GM23338 (cell line): ENCODE results near the gene TMA7. TPM values are rescaled to one million over a fixed set of nuclear protein-coding genes. Genes with fewer than 3 reads are reported as not detected.

Experiments
- ATAC-seq: fragments of 200-7000 bp; cut with Tn5 transposase; 3 replicates; pipeline ENCODE4 v1.9.1; 2020
- DNase-seq: peaks from one replicate; pipeline ENCODE4 v3.0.0-alpha.2; 2015; ENCODE audit warnings: low spot score
- H2AFZ ChIP-seq: fragments of 200-600 bp; sonication (generic); 2 replicates; pipeline ENCODE4 v1.8.0; 2016; ENCODE audit warnings: antibody characterized with exemption, mild to moderate bottlenecking, moderate library complexity
- H3F3A ChIP-seq: fragments of 200-600 bp; sonication (generic); replicated peaks from 2 replicates; pipeline ENCODE4 v1.8.0; 2017; ENCODE audit warnings: antibody characterized with exemption, mixed run types, low read depth
- H3K27ac ChIP-seq: fragments of 200-600 bp; sonication (generic); 2 replicates; pipeline ENCODE4 v1.6.1; 2016; ENCODE audit warnings: low read depth
- H3K27me3 ChIP-seq: fragments of 200-600 bp; sonication (generic); 2 replicates; pipeline ENCODE4 v1.8.0; 2016; ENCODE audit warnings: mild to moderate bottlenecking, mixed run types, moderate library complexity; ENCODE audit not compliant: insufficient read depth
- H3K36me3 ChIP-seq: fragments of 200-600 bp; sonication (generic); 2 replicates; pipeline ENCODE4 v1.8.0; 2016; ENCODE audit warnings: mild to moderate bottlenecking; ENCODE audit not compliant: insufficient read depth
- H3K4me1 ChIP-seq: fragments of 200-600 bp; sonication (generic); 2 replicates; pipeline ENCODE4 v1.8.0; 2016; ENCODE audit warnings: mild to moderate bottlenecking, moderate library complexity; ENCODE audit not compliant: insufficient read depth
- H3K4me2 ChIP-seq: fragments of 200-600 bp; sonication (generic); 2 replicates; pipeline ENCODE4 v1.7.1; 2017; ENCODE audit warnings: mixed run types
- H3K4me3 ChIP-seq: fragments of 200-600 bp; sonication (generic); 2 replicates; pipeline ENCODE4 v1.6.1; 2016; ENCODE audit warnings: mixed run types
- H3K79me2 ChIP-seq: fragments of 200-600 bp; sonication (generic); replicated peaks from 2 replicates; pipeline ENCODE4 v1.8.0; 2017; ENCODE audit warnings: mild to moderate bottlenecking; ENCODE audit not compliant: insufficient read depth
- H3K9me2 ChIP-seq: fragments of 200-600 bp; sonication (generic); 2 replicates; pipeline ENCODE4 v1.8.0; 2017; ENCODE audit not compliant: insufficient read depth
- H4K20me1 ChIP-seq: fragments of 200-600 bp; sonication (generic); replicated peaks from 2 replicates; pipeline ENCODE4 v1.8.0; 2017; ENCODE audit warnings: mild to moderate bottlenecking; ENCODE audit not compliant: insufficient read depth
- H3K27ac Mint-ChIP-seq: 2 replicates; pipeline ENCODE4 v1.8.0; 2020; ENCODE audit warnings: inconsistent platforms, mild to moderate bottlenecking, moderate library complexity, mixed read lengths
- H3K27me3 Mint-ChIP-seq: 3 replicates; pipeline ENCODE4 v1.8.0; 2022; ENCODE audit warnings: low read depth, mild to moderate bottlenecking, moderate library complexity, mixed read lengths, inconsistent platforms; ENCODE audit not compliant: insufficient read depth, poor library complexity
- H3K36me3 Mint-ChIP-seq: 3 replicates; pipeline ENCODE4 v1.8.0; 2021; ENCODE audit warnings: low read depth, mild to moderate bottlenecking, inconsistent platforms, moderate library complexity, mixed read lengths
- H3K4me1 Mint-ChIP-seq: 3 replicates; pipeline ENCODE4 v1.8.0; 2020; ENCODE audit warnings: mild to moderate bottlenecking, inconsistent platforms, mixed read lengths
- H3K4me3 Mint-ChIP-seq: 3 replicates; pipeline ENCODE4 v1.8.0; 2021; ENCODE audit warnings: moderate library complexity, mild to moderate bottlenecking, inconsistent platforms, mixed read lengths
- H3K9me3 Mint-ChIP-seq: 3 replicates; pipeline ENCODE4 v1.8.0; 2020; ENCODE audit warnings: moderate library complexity, mild to moderate bottlenecking, inconsistent platforms, mixed read lengths
- CREB1 ChIP-seq: fragments of 250-450 bp; sonication (Bioruptor Pico); IDR thresholded peaks from 2 replicates; pipeline ENCODE4 v1.5.0; 2020; ENCODE audit warnings: low read depth, mild to moderate bottlenecking, moderate library complexity
- CTCF ChIP-seq, 2 experiments: fragments of 200-600 bp in 1 of 2; sonication (generic) in 1 of 2; conservative IDR thresholded peaks; 2 replicates each; pipeline versions ENCODE4 v1.5.1 to v1.6.1; 2016 to 2017; ENCODE audit warnings: antibody characterized with exemption in 2 of 2, low read depth in 2 of 2, mild to moderate bottlenecking in 2 of 2, moderate library complexity in 1 of 2
- ETS1 ChIP-seq: IDR thresholded peaks from 2 replicates; pipeline ENCODE4 v1.6.1; 2016; ENCODE audit warnings: antibody characterized with exemption
- EZH2 ChIP-seq: fragments of 200-600 bp; sonication (generic); IDR thresholded peaks from one replicate; pipeline ENCODE4 v1.8.0; 2017; ENCODE audit warnings: antibody characterized with exemption, mild to moderate bottlenecking, low read depth; ENCODE audit not compliant: unreplicated experiment
- NANOG ChIP-seq: IDR thresholded peaks from 2 replicates; pipeline ENCODE4 v1.6.1; 2016; ENCODE audit warnings: antibody characterized with exemption, borderline replicate concordance
- REST ChIP-seq: IDR thresholded peaks from one replicate; pipeline ENCODE4 v1.6.1; 2018; ENCODE audit warnings: antibody characterized with exemption; ENCODE audit not compliant: unreplicated experiment
- STAT1 ChIP-seq: IDR thresholded peaks from one replicate; pipeline ENCODE4 v1.6.1; 2016; ENCODE audit warnings: antibody characterized with exemption; ENCODE audit not compliant: unreplicated experiment
- ZNF114 ChIP-seq: fragments of 250-450 bp; sonication (Bioruptor Pico); IDR thresholded peaks from 2 replicates; pipeline ENCODE4 v1.5.0; 2020; ENCODE audit warnings: mild to moderate bottlenecking, moderate library complexity
- ZNF462 ChIP-seq: fragments of 250-450 bp; sonication (Bioruptor Pico); IDR thresholded peaks from 2 replicates; pipeline ENCODE4 v1.5.0; 2020; ENCODE audit warnings: mild to moderate bottlenecking, moderate library complexity
- polyA plus RNA-seq: library from polyadenylated mRNA; unstranded; fragments of >200 nt; fragmentation: Nextera tagmentation; extraction: Ambion mirVana; gene quantifications from 2 replicates; pipeline ENCODE4 v1.2.1, GENCODE V29; 2016
- total RNA-seq: library from RNA; depleted of rRNA; stranded (reverse); fragments of >200 nt; shearing (Covaris generic); gene quantifications from 2 replicates; pipeline ENCODE4 v1.2.3, GENCODE V29; 2014

Gene TMA7
- total and polyA plus RNA-seq, 2 experiments from 2014 or later: 419 to 2,089 TPM

- Histone ChIP-seq H3K4me2 (peak overlapping the region; percentile 78), H3K36me3 (peaks cover 6% of the 10 kb centered on the region; the same call in 1 of the 2 replicates), H3K27me3 (no peaks in the 10 kb centered on the region), H3K4me1 (peaks cover 26% of the 10 kb centered on the region), H2AFZ (no peak overlapping the region; the same call in 1 of the 2 replicates), H3K4me3 (peak overlapping the region; percentile 60), H3K79me2 (peaks cover 24% of the 10 kb centered on the region), H3K9me2 (no peaks in the 10 kb centered on the region), H3K27ac (peak overlapping the region; percentile 98), H3F3A (peaks cover 13% of the 10 kb centered on the region; the same call in 1 of the 2 replicates), H4K20me1 (no peaks in the 10 kb centered on the region)
- ATAC-seq: peak; percentile 5
- no peak for TF ChIP-seq ETS1
- TF ChIP-seq NANOG: no peak
- TF ChIP-seq CREB1 (CRISPR knock-in tag): no peak
- TF ChIP-seq ZNF114: no peak
- TF ChIP-seq CTCF (conservative IDR thresholded peaks at IDR 0.05; ENCODE audit: low read depth in 2 of 2): no peak
- no peak for TF ChIP-seq REST
- TF ChIP-seq EZH2: no peak
- no peak for TF ChIP-seq STAT1
- TF ChIP-seq ZNF462: no peak
- Mint-ChIP-seq H3K27ac (peak overlapping the region; percentile 99), H3K9me3 (peaks cover 4% of the 10 kb centered on the region), H3K36me3 (peaks cover 28% of the 10 kb centered on the region), H3K27me3 (peaks cover 24% of the 10 kb centered on the region), H3K4me3 (peak overlapping the region; percentile 91), H3K4me1 (peaks cover 33% of the 10 kb centered on the region)
- DNase-seq: peak; percentile 67
Observed at GRCh38 chr3:48472673-48472922, 32.5 kb downstream of the TMA7 start.
